ENCODE measurements around the gene TNS3. TPM values are rescaled to one million over a fixed set of nuclear protein-coding genes. Genes with fewer than 3 reads are reported as not detected.

TNS3 gene
- 117 and 120 TPM in 2 replicates for total RNA-seq
- long read RNA-seq, partial matches to known transcripts = 32 of 89 reads
- long read RNA-seq, other reads (novel, unspliced or antisense) = 56 of 89 reads

DNA sequence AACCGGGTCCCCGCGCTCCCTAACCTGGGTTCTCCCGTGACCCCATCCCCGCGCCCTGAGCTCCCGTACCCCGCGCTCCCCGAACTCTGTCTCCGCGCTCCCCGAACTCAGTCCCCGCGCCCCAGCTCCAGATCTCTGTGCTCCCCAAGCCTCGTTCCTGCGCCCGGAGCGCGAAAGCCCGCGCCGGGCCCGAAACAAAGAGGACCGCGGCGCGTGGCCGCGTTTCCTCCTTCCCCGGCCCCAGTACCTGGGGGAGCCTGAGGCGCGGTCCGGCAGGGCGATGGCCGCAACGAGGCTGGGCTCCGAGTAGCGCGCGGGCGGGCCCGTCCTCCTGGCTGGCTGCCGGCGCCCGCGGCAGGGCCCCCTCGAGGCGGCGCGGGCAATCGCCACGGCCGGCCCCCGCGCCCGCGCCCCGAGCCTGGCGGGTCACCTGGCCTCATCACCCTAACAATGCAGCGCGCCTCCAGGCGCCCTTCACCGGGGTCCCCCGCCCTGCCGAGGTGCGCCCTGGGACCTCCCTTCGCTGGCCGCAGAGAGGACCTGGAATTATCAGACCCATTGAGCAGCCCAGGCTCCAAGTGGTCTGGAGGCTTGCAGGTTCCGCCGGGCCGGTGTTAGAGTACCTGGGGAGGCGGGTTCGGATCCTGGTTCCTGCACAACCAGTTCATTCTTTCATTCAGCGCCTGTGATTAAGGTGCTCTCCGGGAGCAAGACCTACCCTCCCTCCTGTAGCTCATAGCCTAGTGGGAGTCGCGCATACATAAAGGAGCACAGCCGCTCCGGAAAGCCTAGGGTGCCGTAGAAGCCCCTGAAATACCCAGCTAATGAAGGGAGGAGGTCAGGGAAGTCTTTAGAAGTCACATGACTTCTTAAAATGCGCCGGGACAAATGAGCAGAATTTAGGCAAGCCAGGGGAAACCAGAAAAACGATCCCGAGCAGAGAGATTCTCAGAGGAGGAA, at the start of gene TNS3:
TNS3 (minus strand) TSS at position 308 of the 960 bp plus-strand sequence. CDS start 142,475 bp downstream, outside the sequence.
- H3K27me3 Mint-ChIP-seq = no peaks in the 10 kb centered on the region
- peak within 1 kb of the TSS; percentile 93 for H3K4me3 Mint-ChIP-seq (ENCODE audit: low read depth)
- peaks cover 38% of the 10 kb centered on the region for H3K4me1 Mint-ChIP-seq (ENCODE audit: low read depth)
- TF ChIP-seq, protein P1, sequence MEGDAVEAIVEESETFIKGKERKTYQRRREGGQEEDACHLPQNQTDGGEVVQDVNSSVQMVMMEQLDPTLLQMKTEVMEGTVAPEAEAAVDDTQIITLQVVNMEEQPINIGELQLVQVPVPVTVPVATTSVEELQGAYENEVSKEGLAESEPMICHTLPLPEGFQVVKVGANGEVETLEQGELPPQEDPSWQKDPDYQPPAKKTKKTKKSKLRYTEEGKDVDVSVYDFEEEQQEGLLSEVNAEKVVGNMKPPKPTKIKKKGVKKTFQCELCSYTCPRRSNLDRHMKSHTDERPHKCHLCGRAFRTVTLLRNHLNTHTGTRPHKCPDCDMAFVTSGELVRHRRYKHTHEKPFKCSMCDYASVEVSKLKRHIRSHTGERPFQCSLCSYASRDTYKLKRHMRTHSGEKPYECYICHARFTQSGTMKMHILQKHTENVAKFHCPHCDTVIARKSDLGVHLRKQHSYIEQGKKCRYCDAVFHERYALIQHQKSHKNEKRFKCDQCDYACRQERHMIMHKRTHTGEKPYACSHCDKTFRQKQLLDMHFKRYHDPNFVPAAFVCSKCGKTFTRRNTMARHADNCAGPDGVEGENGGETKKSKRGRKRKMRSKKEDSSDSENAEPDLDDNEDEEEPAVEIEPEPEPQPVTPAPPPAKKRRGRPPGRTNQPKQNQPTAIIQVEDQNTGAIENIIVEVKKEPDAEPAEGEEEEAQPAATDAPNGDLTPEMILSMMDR (IDR thresholded peaks at IDR 0.05; ENCODE audit: unreplicated experiment) = peak; percentile 46
- peak; percentile 60 for DNase-seq (ENCODE audit: low spot score, unreplicated experiment)
- no peaks in the 10 kb centered on the region for H3K9me3 Mint-ChIP-seq (ENCODE audit: low read depth)
- H3K27ac Mint-ChIP-seq = peak within 1 kb of the TSS; percentile 96
- peaks cover 2% of the 10 kb centered on the region for H3K36me3 Mint-ChIP-seq (ENCODE audit: insufficient read depth)

DNA sequence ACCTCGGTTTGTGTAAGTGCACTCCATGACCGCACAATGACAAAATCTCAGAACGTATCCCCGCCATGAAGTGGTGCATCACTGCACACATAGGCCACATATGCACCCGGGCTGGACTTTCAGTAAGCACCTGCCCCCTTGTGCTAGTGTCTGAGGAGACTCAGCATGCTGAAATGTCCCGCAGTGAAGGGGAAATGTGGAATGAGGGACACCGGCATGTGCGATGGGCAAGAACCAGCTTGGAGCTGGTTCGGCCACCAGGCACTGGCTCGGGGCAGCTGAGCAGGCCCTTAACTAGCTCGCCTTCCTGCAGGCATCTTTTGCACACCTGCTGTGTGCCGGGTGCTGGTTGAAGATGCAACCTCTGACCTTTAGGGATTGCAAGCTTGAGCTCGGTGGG, 49.8 kb upstream of the TNS3 start:
- TF ChIP-seq, protein P1 (IDR thresholded peaks at IDR 0.05; ENCODE audit: unreplicated experiment) = no peak
- H3K27ac Mint-ChIP-seq = peak overlapping the region; percentile 64
- H3K4me1 Mint-ChIP-seq (ENCODE audit: low read depth) = peaks cover 12% of the 10 kb centered on the region
- no peaks in the 10 kb centered on the region for H3K9me3 Mint-ChIP-seq (ENCODE audit: low read depth)
- no peaks in the 10 kb centered on the region for H3K27me3 Mint-ChIP-seq
- H3K36me3 Mint-ChIP-seq (ENCODE audit: insufficient read depth) = no peaks in the 10 kb centered on the region
- no peak for DNase-seq (ENCODE audit: low spot score, unreplicated experiment)
- no peak overlapping the region for H3K4me3 Mint-ChIP-seq (ENCODE audit: low read depth)

DNA sequence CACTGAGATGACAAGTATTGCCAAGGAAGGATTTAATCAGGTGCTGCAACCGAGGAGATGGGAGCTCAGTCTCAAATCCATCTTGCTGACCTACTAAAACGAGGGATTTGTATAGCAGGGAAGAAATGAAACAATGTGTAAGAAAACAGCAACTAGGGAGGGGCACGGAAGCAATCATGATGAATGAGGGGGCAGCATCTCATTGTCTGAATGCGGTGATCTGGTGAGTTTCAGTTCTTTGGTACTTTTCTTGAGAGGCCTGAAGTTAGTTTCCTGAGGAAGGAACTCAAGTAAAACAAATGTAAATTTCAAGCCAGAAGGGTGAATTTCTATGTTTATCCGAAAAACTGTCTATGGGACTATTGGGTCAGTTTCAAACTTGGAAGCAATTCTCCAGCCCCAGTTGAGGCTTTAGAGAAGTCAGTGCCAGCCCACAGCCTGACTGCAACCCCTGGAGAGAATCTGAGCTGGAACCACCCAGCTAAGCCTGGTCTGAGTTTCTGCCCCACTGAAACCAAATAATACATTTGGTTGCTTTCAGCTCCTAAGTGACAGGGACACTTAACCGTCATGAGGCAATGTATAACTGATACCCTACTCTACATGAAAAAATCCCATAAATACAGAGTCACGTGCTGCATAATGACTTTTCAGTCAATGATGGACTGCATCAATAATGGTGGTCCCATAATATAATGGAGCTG, 45.8 kb upstream of the TNS3 start:
- Mint-ChIP-seq H3K36me3 (ENCODE audit: insufficient read depth) (no peaks in the 10 kb centered on the region), H3K4me1 (ENCODE audit: low read depth) (peaks cover 20% of the 10 kb centered on the region), H3K9me3 (ENCODE audit: low read depth) (no peaks in the 10 kb centered on the region), H3K4me3 (ENCODE audit: low read depth) (no peak overlapping the region), H3K27ac (no peak overlapping the region), H3K27me3 (no peaks in the 10 kb centered on the region)
- DNase-seq (ENCODE audit: low spot score, unreplicated experiment) = no peak
- TF ChIP-seq, protein P1 (IDR thresholded peaks at IDR 0.05; ENCODE audit: unreplicated experiment) = no peak

DNA sequence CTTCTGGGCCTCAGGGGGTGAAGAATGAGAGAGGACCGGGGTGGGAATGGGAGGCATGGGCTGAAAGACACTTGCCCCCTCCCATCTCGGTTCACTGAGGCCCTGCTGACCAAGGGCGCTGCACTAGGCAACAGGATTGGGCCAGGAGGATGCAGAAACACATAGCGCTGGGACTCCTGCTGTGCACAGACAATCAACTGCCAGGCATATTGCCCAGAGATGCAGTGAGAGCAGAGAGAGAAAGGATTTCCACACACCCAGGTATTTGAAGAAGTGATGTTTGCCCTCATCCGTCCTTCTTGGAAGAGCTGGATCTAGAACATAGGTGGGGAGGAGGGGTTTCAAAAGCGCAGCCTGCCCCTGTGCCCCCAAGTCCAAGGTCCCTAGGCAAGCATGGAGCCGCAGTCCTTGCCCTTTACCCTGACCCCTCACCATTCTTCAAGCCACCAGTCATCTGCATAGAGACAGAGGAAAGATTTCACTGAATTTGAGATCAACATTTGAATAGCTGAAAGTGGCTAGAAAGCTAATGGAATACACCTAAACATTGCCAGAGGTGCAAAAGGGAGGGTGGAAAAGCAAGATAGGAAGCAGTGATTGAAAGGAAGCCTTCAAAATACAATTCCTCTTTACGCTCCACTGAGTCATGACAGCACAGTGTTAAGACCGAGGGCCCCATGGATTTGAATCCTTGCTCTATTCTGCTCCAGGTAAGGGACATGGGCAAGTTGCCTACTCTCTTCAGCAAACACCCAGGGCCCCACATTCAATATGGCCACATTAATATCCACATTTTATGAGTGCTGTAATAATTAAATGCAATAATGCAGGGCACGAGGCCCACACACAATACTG, 44.2 kb upstream of the TNS3 start:
- TF ChIP-seq, protein P1 (IDR thresholded peaks at IDR 0.05; ENCODE audit: unreplicated experiment) = no peak
- H3K27ac Mint-ChIP-seq = peak overlapping the region; percentile 71
- peaks cover 34% of the 10 kb centered on the region for H3K4me1 Mint-ChIP-seq (ENCODE audit: low read depth)
- H3K27me3 Mint-ChIP-seq = no peaks in the 10 kb centered on the region
- no peak for DNase-seq (ENCODE audit: low spot score, unreplicated experiment)
- H3K9me3 Mint-ChIP-seq (ENCODE audit: low read depth) = no peaks in the 10 kb centered on the region
- H3K36me3 Mint-ChIP-seq (ENCODE audit: insufficient read depth) = no peaks in the 10 kb centered on the region
- no peak overlapping the region for H3K4me3 Mint-ChIP-seq (ENCODE audit: low read depth)

All from progenitor cell of endocrine pancreas (in vitro differentiated cells).